Sciatic nerve (tissue), 2 donors: ENCODE results near the gene UTF1. TPM values are rescaled to one million over a fixed set of nuclear protein-coding genes. Genes with fewer than 3 reads are reported as not detected.
"Not testable (repeated sequence)": the region's sequence is repeated elsewhere in the genome, so short reads cannot be mapped to it uniquely, and the experiment has no call there.

Experiments used
- ATAC-seq: fragments of 200-7000 bp; cut with Tn5 transposase; one replicate; pipeline ENCODE4 v1.9.1; 2020; ENCODE audit warnings: mild to moderate bottlenecking, moderate library complexity
- DNase-seq: peaks from one replicate; pipeline ENCODE4 v3.0.0-alpha.2; 2020; ENCODE audit warnings: low spot score
- intact Hi-C: fragments of 100-400 bp; cut with DNase I; formaldehyde crosslinking; loops from one replicate; pipeline ENCODE4 v1.14.2; 2022
- total RNA-seq: library from RNA; stranded (reverse); fragmentation: NEBNext Ultra II Directional; extraction: Animal tissue kit (Norgen Biotek cat#: 25700); gene quantifications from one replicate; pipeline ENCODE4 v1.2.1, GENCODE V29; 2021
- donor health status: DM: no; HTN: no; CAD: no.
- donor health status: DM: no; HTN: no; CAD: no.

UTF1 gene
- total RNA-seq, 1 donor from 2014 or later, result not detected

GRCh38 chr10:133219782-133220181, 10.2 kb upstream of the UTF1 start:
- DNase-seq, result no peak
- intact Hi-C loops, result no loop called here
- no peak for ATAC-seq

GRCh38 chr10:133221331-133221730, 8.7 kb upstream of the UTF1 start:
- intact Hi-C loops, result no loop called here
- DNase-seq, result no peak
- ATAC-seq, result no peak

GRCh38 chr10:133221756-133222155, 8.3 kb upstream of the UTF1 start:
- intact Hi-C loops, DNase-seq, ATAC-seq: not testable (repeated sequence)

GRCh38 chr10:133224076-133224475, 5.9 kb upstream of the UTF1 start:
- DNase-seq (no peak), ATAC-seq (no peak)
- intact Hi-C loops, result no loop called here

GRCh38 chr10:133224756-133225372, 5.2 kb upstream of the UTF1 start:
- intact Hi-C loops, result no loop called here
- no peak for ATAC-seq
- DNase-seq, result no peak

GRCh38 chr10:133225707-133226191, 4.3 kb upstream of the UTF1 start:
- ATAC-seq, result no peak
- DNase-seq, result no peak
- intact Hi-C loops, result no loop called here

GRCh38 chr10:133226251-133226808, 3.7 kb upstream of the UTF1 start:
- DNase-seq (no peak), ATAC-seq (no peak)
- intact Hi-C loops, result no loop called here

- ATAC-seq, result no peak
Measured at GRCh38 chr10:133227256-133227655, 2.8 kb upstream of the UTF1 start.

GRCh38 chr10:133229265-133230043, 563 bp upstream of the UTF1 start:
- DNase-seq (no peak), ATAC-seq (no peak)
- intact Hi-C loops, result no loop called here

More at GRCh38 chr10:133227256-133227655, 2.8 kb upstream of the UTF1 start:
- no peak for DNase-seq
- intact Hi-C loops, result no loop called here

GRCh38 chr10:133230387-133231195, 574 bp downstream of the UTF1 start:
- DNase-seq (no peak), ATAC-seq (no peak)
- intact Hi-C loops, result no loop called here

GRCh38 chr10:133231244-133231945, 1.4 kb downstream of the UTF1 start:
- ATAC-seq (no peak), DNase-seq (no peak)
- intact Hi-C loops, result no loop called here

- ATAC-seq, result no peak
- intact Hi-C loops, result no loop called here
- DNase-seq, result no peak
Measured at GRCh38 chr10:133231946-133232574, 2.0 kb downstream of the UTF1 start.

GRCh38 chr10:133234796-133235195, 4.8 kb downstream of the UTF1 start:
- intact Hi-C loops, DNase-seq, ATAC-seq: not testable (repeated sequence)

GRCh38 chr10:133235265-133235855, 5.3 kb downstream of the UTF1 start:
- intact Hi-C loops, result no loop called here
- peak; percentile 61 for ATAC-seq
- no peak for DNase-seq

GRCh38 chr10:133235932-133236331, 5.9 kb downstream of the UTF1 start:
- intact Hi-C loops, result no loop called here
- DNase-seq, result no peak
- ATAC-seq, result peak; percentile 12

- intact Hi-C loops, result no loop called here
- ATAC-seq (no peak), DNase-seq (no peak)
Measured at GRCh38 chr10:133236401-133237240, 6.6 kb downstream of the UTF1 start.

- DNase-seq, result no peak
- ATAC-seq, result no peak
- intact Hi-C loops, result no loop called here
Measured at GRCh38 chr10:133237241-133237587, 7.2 kb downstream of the UTF1 start.
